ENCODE data around the gene MLLT1. TPM values are rescaled to one million over a fixed set of nuclear protein-coding genes. Genes with fewer than 3 reads are reported as not detected.

MLLT1 gene
- total and polyA plus RNA-seq, 2 of the 8 experiments (the other 6 are each of a cell fraction or from before 2014, with no cell fraction given): 18.8 to 45.1 TPM

DNA sequence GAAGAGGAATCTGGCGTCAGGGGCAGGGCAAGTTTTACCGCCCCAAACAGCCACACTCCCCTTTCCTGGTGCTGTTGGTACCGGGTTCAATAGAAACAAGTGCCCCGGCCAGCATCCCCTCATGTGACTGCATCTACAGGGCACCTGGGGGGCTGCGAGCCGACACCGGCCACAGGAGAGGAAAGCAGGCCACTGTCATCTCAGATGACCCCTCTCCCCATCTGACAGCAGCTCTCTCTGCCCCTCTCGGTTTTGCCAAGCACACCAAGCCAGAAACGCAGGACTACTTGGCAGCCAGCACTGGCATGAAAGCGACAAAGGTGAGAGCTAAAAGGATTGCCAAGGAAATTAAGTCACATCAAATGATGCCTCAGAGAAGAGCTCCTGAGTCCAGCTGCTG, 37.1 kb downstream of the MLLT1 start (continued):
- TF ChIP-seq, protein P1, sequence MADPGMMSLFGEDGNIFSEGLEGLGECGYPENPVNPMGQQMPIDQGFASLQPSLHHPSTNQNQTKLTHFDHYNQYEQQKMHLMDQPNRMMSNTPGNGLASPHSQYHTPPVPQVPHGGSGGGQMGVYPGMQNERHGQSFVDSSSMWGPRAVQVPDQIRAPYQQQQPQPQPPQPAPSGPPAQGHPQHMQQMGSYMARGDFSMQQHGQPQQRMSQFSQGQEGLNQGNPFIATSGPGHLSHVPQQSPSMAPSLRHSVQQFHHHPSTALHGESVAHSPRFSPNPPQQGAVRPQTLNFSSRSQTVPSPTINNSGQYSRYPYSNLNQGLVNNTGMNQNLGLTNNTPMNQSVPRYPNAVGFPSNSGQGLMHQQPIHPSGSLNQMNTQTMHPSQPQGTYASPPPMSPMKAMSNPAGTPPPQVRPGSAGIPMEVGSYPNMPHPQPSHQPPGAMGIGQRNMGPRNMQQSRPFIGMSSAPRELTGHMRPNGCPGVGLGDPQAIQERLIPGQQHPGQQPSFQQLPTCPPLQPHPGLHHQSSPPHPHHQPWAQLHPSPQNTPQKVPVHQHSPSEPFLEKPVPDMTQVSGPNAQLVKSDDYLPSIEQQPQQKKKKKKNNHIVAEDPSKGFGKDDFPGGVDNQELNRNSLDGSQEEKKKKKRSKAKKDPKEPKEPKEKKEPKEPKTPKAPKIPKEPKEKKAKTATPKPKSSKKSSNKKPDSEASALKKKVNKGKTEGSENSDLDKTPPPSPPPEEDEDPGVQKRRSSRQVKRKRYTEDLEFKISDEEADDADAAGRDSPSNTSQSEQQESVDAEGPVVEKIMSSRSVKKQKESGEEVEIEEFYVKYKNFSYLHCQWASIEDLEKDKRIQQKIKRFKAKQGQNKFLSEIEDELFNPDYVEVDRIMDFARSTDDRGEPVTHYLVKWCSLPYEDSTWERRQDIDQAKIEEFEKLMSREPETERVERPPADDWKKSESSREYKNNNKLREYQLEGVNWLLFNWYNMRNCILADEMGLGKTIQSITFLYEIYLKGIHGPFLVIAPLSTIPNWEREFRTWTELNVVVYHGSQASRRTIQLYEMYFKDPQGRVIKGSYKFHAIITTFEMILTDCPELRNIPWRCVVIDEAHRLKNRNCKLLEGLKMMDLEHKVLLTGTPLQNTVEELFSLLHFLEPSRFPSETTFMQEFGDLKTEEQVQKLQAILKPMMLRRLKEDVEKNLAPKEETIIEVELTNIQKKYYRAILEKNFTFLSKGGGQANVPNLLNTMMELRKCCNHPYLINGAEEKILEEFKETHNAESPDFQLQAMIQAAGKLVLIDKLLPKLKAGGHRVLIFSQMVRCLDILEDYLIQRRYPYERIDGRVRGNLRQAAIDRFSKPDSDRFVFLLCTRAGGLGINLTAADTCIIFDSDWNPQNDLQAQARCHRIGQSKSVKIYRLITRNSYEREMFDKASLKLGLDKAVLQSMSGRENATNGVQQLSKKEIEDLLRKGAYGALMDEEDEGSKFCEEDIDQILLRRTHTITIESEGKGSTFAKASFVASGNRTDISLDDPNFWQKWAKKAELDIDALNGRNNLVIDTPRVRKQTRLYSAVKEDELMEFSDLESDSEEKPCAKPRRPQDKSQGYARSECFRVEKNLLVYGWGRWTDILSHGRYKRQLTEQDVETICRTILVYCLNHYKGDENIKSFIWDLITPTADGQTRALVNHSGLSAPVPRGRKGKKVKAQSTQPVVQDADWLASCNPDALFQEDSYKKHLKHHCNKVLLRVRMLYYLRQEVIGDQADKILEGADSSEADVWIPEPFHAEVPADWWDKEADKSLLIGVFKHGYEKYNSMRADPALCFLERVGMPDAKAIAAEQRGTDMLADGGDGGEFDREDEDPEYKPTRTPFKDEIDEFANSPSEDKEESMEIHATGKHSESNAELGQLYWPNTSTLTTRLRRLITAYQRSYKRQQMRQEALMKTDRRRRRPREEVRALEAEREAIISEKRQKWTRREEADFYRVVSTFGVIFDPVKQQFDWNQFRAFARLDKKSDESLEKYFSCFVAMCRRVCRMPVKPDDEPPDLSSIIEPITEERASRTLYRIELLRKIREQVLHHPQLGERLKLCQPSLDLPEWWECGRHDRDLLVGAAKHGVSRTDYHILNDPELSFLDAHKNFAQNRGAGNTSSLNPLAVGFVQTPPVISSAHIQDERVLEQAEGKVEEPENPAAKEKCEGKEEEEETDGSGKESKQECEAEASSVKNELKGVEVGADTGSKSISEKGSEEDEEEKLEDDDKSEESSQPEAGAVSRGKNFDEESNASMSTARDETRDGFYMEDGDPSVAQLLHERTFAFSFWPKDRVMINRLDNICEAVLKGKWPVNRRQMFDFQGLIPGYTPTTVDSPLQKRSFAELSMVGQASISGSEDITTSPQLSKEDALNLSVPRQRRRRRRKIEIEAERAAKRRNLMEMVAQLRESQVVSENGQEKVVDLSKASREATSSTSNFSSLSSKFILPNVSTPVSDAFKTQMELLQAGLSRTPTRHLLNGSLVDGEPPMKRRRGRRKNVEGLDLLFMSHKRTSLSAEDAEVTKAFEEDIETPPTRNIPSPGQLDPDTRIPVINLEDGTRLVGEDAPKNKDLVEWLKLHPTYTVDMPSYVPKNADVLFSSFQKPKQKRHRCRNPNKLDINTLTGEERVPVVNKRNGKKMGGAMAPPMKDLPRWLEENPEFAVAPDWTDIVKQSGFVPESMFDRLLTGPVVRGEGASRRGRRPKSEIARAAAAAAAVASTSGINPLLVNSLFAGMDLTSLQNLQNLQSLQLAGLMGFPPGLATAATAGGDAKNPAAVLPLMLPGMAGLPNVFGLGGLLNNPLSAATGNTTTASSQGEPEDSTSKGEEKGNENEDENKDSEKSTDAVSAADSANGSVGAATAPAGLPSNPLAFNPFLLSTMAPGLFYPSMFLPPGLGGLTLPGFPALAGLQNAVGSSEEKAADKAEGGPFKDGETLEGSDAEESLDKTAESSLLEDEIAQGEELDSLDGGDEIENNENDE (IDR thresholded peaks at IDR 0.05; ENCODE audit: insufficient replicate concordance, low read length): no peak
- TF ChIP-seq NANOG (IDR thresholded peaks at IDR 0.05; ENCODE audit: insufficient read depth, low read depth, low read length, poor library complexity, severe bottlenecking) (no peak), GABPA (IDR thresholded peaks at IDR 0.05; ENCODE audit: borderline replicate concordance, insufficient read depth, low read length) (no peak), TAF7 (optimal IDR thresholded peaks at IDR 0.05; ENCODE audit: borderline replicate concordance, low read depth, low read length) (no peak), MAFK (IDR thresholded peaks at IDR 0.05; ENCODE audit: low read depth, low read length) (no peak), PHF8 (conservative IDR thresholded peaks at IDR 0.05; ENCODE audit: low read depth, low read length) (no peak), RBBP5 (IDR thresholded peaks at IDR 0.05; ENCODE audit: borderline replicate concordance, low read depth, low read length) (no peak), SIX5 (IDR thresholded peaks at IDR 0.05; ENCODE audit: low read depth, low read length) (no peak), CBX5 (IDR thresholded peaks at IDR 0.05; ENCODE audit: low read depth, low read length) (no peak)
